ENCODE results near the gene DENND11. TPM values are rescaled to one million over a fixed set of nuclear protein-coding genes. Genes with fewer than 3 reads are reported as not detected.
"Not testable (repeated sequence)": the region's sequence is repeated elsewhere in the genome, so short reads cannot be mapped to it uniquely, and the experiment has no call there.

DENND11 gene
- total RNA-seq, 1 donor from 2014 or later: 41.4 TPM

GRCh38 chr7:141708351-141708750, 6.4 kb upstream of the DENND11 start, which contains the start of gene WEE2:
Gene WEE2 (plus strand): TSS chr7:141708353. CDS start chr7:141708759, 406 bp downstream.
- no peak for DNase-seq (ENCODE audit: extremely low read depth, low read depth, low spot score)

- no peak for DNase-seq (ENCODE audit: extremely low read depth, low read depth, low spot score)
These were observed 4.5 kb upstream of the DENND11 start for GRCh38 chr7:141706239-141707064.

GRCh38 chr7:141704741-141705140, 2.8 kb upstream of the DENND11 start:
- DNase-seq (ENCODE audit: extremely low read depth, low read depth, low spot score): no peak

- no peak for DNase-seq (ENCODE audit: extremely low read depth, low read depth, low spot score)
These were observed 2.1 kb upstream of the DENND11 start for GRCh38 chr7:141704112-141704511.

GRCh38 chr7:141702892-141703291, 926 bp upstream of the DENND11 start:
- no peak for DNase-seq (ENCODE audit: extremely low read depth, low read depth, low spot score)

- DNase-seq (ENCODE audit: extremely low read depth, low read depth, low spot score): no peak
These were observed 398 bp downstream of the DENND11 start for GRCh38 chr7:141701489-141702046.

GRCh38 chr7:141700848-141701371, 1.1 kb downstream of the DENND11 start:
- no peak for DNase-seq (ENCODE audit: extremely low read depth, low read depth, low spot score)

- DNase-seq (ENCODE audit: extremely low read depth, low read depth, low spot score): no peak
These were observed 1.6 kb downstream of the DENND11 start for GRCh38 chr7:141700296-141700847.

GRCh38 chr7:141699860-141700259, 2.1 kb downstream of the DENND11 start:
- no peak for DNase-seq (ENCODE audit: extremely low read depth, low read depth, low spot score)

GRCh38 chr7:141698247-141699015, 3.5 kb downstream of the DENND11 start:
- no peak for DNase-seq (ENCODE audit: extremely low read depth, low read depth, low spot score)

GRCh38 chr7:141697211-141697871, 4.6 kb downstream of the DENND11 start:
- no peak for DNase-seq (ENCODE audit: extremely low read depth, low read depth, low spot score)

- no peak for DNase-seq (ENCODE audit: extremely low read depth, low read depth, low spot score)
These were observed 5.6 kb downstream of the DENND11 start for GRCh38 chr7:141696348-141696747.

- DNase-seq (ENCODE audit: extremely low read depth, low read depth, low spot score): no peak
These were observed 6.1 kb downstream of the DENND11 start for GRCh38 chr7:141695803-141696289.

GRCh38 chr7:141693082-141693481, 8.9 kb downstream of the DENND11 start:
- DNase-seq (ENCODE audit: extremely low read depth, low read depth, low spot score): no peak

- DNase-seq (ENCODE audit: extremely low read depth, low read depth, low spot score): no peak
These were observed 10.0 kb downstream of the DENND11 start for GRCh38 chr7:141691961-141692360.

GRCh38 chr7:141691540-141691939, 10.4 kb downstream of the DENND11 start:
- DNase-seq (ENCODE audit: extremely low read depth, low read depth, low spot score): no peak

- not testable (repeated sequence) for DNase-seq (ENCODE audit: extremely low read depth, low read depth, low spot score)
These were observed 12.7 kb downstream of the DENND11 start for GRCh38 chr7:141689072-141689825.

- no peak for DNase-seq (ENCODE audit: extremely low read depth, low read depth, low spot score)
These were observed 13.9 kb downstream of the DENND11 start for GRCh38 chr7:141688043-141688442.

GRCh38 chr7:141686670-141687069, 15.3 kb downstream of the DENND11 start:
- DNase-seq (ENCODE audit: extremely low read depth, low read depth, low spot score): no peak
